Measurements from ENCODE around the gene SLC12A2. TPM values are rescaled to one million over a fixed set of nuclear protein-coding genes. Genes with fewer than 3 reads are reported as not detected.

Gene SLC12A2
- total RNA-seq, 1 experiment from 2014 or later = 85.2 TPM

GRCh38 chr5:128199104-128199503 is 115.5 kb downstream of the SLC12A2 start:
- Mint-ChIP-seq H3K36me3 (ENCODE audit: insufficient read depth, unreplicated experiment) (peaks cover 47% of the 10 kb centered on the region), H3K4me1 (ENCODE audit: low read depth, unreplicated experiment) (peaks cover 25% of the 10 kb centered on the region), H3K4me3 (ENCODE audit: unreplicated experiment) (no peak overlapping the region), H3K9me3 (ENCODE audit: unreplicated experiment) (no peaks in the 10 kb centered on the region), H3K27ac (ENCODE audit: unreplicated experiment) (peak overlapping the region; percentile 58), H3K27me3 (ENCODE audit: insufficient read depth, unreplicated experiment) (no peaks in the 10 kb centered on the region)
- no peak overlapping the region for H3K4me3 ChIP-seq (ENCODE audit: low read depth, low read length)
- no peaks in the 10 kb centered on the region for H3K36me3 ChIP-seq (ENCODE audit: control insufficient read depth, insufficient read depth, low read length)
- peak; percentile 28 to 51 for DNase-seq
- no peaks in the 10 kb centered on the region for H3K27me3 ChIP-seq (replicated peaks; ENCODE audit: control insufficient read depth, insufficient read depth, low read length)
- no peaks in the 10 kb centered on the region for H3K9me3 ChIP-seq
- BruUV-seq (replicated peaks) = no TSS peak
- POLR2A ChIA-PET = no interaction called here
- peaks cover 21% of the 10 kb centered on the region for H3K4me1 ChIP-seq
- intact Hi-C loops (cut with micrococcal nuclease; ENCODE audit: unreplicated experiment) = no loop called here
- no peak for TF ChIP-seq CTCF (IDR thresholded peaks at IDR 0.05; ENCODE audit: insufficient read depth in 1 of 2, low read depth in 1 of 2, low read length in 1 of 2, severe bottlenecking in 1 of 2, unreplicated experiment in 1 of 2)
- CTCF ChIA-PET = no interaction called here

- peaks cover 42% of the 10 kb centered on the region for H3K36me3 Mint-ChIP-seq (ENCODE audit: insufficient read depth, unreplicated experiment)
- DNase-seq = no peak
- H3K9me3 Mint-ChIP-seq (ENCODE audit: unreplicated experiment) = no peaks in the 10 kb centered on the region
- TF ChIP-seq CTCF (IDR thresholded peaks at IDR 0.05; ENCODE audit: insufficient read depth in 1 of 2, low read depth in 1 of 2, low read length in 1 of 2, severe bottlenecking in 1 of 2, unreplicated experiment in 1 of 2) = no peak
- H3K36me3 ChIP-seq (ENCODE audit: control insufficient read depth, insufficient read depth, low read length) = no peaks in the 10 kb centered on the region
- no TSS peak for BruUV-seq (replicated peaks)
- H3K9me3 ChIP-seq = no peaks in the 10 kb centered on the region
- intact Hi-C loops (cut with micrococcal nuclease; ENCODE audit: unreplicated experiment) = loop anchor here (2.0 kb wide), 2 partner anchors 117 to 453 kb away; partner anchors contain the start of gene SLC12A2
- H3K4me1 ChIP-seq = peaks cover 21% of the 10 kb centered on the region
- no peaks in the 10 kb centered on the region for H3K27me3 Mint-ChIP-seq (ENCODE audit: insufficient read depth, unreplicated experiment)
- no peak overlapping the region for H3K4me3 ChIP-seq (ENCODE audit: low read depth, low read length)
- ChIA-PET CTCF (no interaction called here), POLR2A (no interaction called here)
- no peak overlapping the region for H3K4me3 Mint-ChIP-seq (ENCODE audit: unreplicated experiment)
- H3K4me1 Mint-ChIP-seq (ENCODE audit: low read depth, unreplicated experiment) = peaks cover 25% of the 10 kb centered on the region
- H3K27me3 ChIP-seq (replicated peaks; ENCODE audit: control insufficient read depth, insufficient read depth, low read length) = no peaks in the 10 kb centered on the region
- peak overlapping the region; percentile 58 for H3K27ac Mint-ChIP-seq (ENCODE audit: unreplicated experiment)
These were observed 116.0 kb downstream of the SLC12A2 start for GRCh38 chr5:128199611-128200010.

GRCh38 chr5:128201065-128201926 is 117.7 kb downstream of the SLC12A2 start:
- Histone ChIP-seq H3K4me1 (peaks cover 21% of the 10 kb centered on the region), H3K4me3 (ENCODE audit: low read depth, low read length) (no peak overlapping the region), H3K27me3 (replicated peaks; ENCODE audit: control insufficient read depth, insufficient read depth, low read length) (no peaks in the 10 kb centered on the region), H3K9me3 (no peaks in the 10 kb centered on the region), H3K36me3 (ENCODE audit: control insufficient read depth, insufficient read depth, low read length) (no peaks in the 10 kb centered on the region)
- CTCF ChIA-PET = interaction anchor here (0.5 to 1.7 kb wide), 4 partner anchors 160 to 637 kb away, joined by 3 to 7 read pairs (median 6); no protein-coding TSS in a partner anchor
- Mint-ChIP-seq H3K9me3 (ENCODE audit: unreplicated experiment) (no peaks in the 10 kb centered on the region), H3K4me1 (ENCODE audit: low read depth, unreplicated experiment) (peaks cover 25% of the 10 kb centered on the region), H3K4me3 (ENCODE audit: unreplicated experiment) (peak overlapping the region; percentile 57), H3K36me3 (ENCODE audit: insufficient read depth, unreplicated experiment) (peaks cover 38% of the 10 kb centered on the region), H3K27ac (ENCODE audit: unreplicated experiment) (no peak overlapping the region), H3K27me3 (ENCODE audit: insufficient read depth, unreplicated experiment) (no peaks in the 10 kb centered on the region)
- POLR2A ChIA-PET = no interaction called here
- intact Hi-C loops (cut with micrococcal nuclease; ENCODE audit: unreplicated experiment) = loop anchor here (1.0 to 2.0 kb wide), 5 partner anchors 118 to 637 kb away; partner anchors contain the start of gene SLC12A2
- peak; percentile 77 to 83 for TF ChIP-seq CTCF (IDR thresholded peaks at IDR 0.05; ENCODE audit: insufficient read depth in 1 of 2, low read depth in 1 of 2, low read length in 1 of 2, severe bottlenecking in 1 of 2, unreplicated experiment in 1 of 2)
- peak; percentile 75 to 87 for DNase-seq
- BruUV-seq (replicated peaks) = no TSS peak

Data from Caco-2 (cell line).